CD4-positive, alpha-beta T cell treated with Interleukin-15 for 1 hour (primary cell): ENCODE measurements around the gene SH3PXD2B.
A peak's percentile ranks its signal among the peaks of the same experiment; 100 is the strongest.
"Not testable (repeated sequence)": the region's sequence is repeated elsewhere in the genome, so short reads cannot be mapped to it uniquely, and the experiment has no call there.

Source experiments
- DNase-seq: peaks from one replicate; pipeline ENCODE4 v3.0.0-alpha.2; 2020

The SH3PXD2B gene

DNA sequence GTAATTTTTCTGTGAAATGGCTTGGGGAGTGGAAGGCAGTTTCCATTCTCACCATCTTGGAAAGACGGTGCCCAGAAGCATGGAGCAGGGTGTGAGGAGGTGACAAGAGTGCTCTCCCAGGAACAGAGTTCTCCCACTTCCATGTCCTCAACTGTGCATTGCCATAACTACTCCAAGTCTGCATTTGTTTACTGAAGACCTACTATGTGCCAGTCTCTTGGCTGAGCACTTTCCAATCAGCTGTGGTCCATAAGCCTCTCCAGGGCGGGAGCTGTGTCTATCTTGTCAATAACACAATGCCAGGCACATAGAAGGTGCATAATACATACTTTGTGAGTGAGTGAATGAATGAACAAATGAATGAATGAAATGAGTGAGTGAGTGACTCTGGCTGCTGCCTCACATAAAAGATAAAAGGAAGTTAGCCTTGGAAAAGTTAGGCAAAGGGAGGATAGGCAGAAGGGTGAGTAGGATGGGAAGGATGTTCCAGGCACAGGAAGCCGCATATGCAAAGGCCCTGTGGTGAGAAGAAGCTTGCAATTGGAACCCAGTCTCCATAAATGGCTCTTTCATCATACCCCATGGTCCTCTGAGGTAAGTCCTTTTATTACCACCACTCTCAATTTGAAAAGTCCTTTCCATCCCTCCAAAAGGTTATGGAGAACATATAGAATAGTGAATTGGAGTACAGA lies 31.3 kb upstream of the SH3PXD2B start:
- DNase-seq = no peak

DNA sequence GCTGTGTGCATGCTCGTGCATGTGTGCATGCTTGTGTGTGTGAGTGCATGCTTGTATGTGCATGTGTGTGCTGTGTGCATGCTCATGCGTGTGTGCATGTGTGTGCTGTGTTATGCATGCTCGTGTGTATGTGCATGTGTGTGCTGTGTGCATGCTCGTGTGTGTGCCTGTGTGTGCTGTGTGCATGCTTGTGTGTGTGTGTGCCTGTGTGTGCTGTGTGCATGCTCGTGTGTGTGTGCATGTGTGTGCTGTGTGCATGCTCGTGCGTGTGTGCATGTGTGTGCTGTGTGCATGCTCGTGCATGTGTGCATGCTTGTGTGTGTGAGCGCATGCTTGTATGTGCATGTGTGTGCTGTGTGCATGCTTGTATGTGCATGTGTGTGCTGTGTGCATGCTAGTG lies 30.3 kb upstream of the SH3PXD2B start:
- DNase-seq = no peak

DNA sequence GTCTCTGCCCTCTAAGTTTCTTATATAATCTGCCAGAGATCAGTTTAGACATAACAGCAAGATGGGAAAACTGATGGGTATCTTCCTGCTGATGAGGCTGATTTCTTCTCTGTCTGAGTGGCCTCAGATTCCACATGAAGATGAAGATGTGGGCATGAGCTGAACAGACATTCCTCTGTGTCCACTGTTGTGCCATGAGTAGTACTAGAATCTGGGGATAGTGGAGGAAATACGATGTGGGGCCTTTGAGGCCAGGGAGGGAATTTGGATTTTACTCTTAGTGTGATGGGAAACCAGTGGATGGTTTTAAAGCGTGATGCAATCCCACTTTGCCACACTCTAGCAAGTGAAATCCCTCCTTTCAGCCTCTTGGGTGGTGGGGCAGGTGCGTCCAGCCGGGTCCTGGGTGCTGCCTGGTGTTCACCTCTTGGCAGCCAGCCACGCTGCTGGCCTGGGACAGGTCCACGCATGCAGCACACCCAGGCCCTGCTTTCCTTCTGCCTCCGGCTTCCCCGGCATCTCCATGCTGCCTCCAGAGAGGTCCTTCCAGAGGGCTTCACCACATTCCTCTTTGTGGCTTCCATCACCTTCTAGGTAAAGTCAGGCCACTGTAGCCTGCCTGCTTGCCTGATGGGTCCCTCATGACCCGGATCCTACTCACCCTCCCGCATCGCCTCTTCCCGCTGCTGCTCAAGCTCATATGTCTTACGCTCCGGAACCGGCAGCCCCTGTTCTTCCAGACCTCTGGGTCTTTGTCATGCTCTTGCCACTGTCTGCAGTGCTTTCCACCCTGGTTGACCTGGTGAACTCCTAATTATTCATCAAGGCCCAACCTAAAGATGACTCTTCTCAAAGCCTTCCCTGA lies 28.1 kb upstream of the SH3PXD2B start:
- DNase-seq = no peak

DNA sequence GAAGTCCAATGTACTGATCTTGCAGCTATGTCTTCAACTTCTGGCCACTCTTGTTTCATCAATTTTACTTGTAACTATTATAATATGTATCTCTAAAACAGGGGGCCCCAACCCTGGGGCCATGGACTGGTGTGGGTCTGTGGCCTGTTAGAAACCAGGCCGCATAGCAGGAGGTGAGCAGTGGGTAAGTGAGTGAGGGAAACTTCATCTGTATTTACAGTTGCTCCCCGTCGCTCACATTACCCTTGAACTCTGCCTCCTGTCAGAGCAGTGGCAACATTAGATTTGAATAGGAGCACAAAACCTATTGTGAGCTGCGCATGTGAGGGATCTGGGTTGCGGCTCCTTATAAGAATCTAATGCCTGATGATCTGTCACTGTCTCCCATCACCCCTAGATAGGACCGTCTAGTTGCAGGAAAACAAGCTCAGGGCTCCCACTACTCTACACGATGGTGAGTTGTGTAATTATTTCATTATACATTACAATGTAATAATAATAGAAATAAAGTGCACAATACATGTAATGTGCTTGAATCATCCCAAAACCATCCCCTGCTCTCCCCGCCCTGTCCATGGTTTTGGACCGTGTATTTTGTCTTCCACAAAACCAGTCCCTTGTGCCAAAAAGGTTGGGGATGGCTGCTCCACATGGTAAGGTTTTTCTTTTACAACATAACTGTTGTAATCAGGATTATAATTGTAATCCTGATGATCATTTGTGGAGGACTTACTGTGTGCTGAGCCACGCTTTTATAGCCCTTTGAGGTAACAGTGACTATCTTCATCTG lies 26.9 kb upstream of the SH3PXD2B start:
- no peak for DNase-seq

DNA sequence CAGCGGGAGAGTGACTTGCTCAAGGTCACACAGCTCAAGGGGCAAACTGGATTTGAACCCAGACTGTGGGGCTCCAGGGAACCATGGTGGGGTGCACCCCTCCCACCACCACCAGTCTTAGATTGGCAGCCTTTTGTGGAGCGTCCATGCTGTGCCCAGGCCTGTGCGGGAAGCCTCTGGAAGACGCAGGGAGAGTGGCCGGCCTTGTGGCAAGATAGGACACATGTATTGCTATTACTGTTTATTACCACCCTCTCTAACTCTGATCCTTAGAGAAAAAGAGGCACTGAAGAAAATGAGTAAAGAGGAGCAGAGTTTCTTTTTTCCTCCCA lies 25.4 kb upstream of the SH3PXD2B start:
- DNase-seq = no peak

DNA sequence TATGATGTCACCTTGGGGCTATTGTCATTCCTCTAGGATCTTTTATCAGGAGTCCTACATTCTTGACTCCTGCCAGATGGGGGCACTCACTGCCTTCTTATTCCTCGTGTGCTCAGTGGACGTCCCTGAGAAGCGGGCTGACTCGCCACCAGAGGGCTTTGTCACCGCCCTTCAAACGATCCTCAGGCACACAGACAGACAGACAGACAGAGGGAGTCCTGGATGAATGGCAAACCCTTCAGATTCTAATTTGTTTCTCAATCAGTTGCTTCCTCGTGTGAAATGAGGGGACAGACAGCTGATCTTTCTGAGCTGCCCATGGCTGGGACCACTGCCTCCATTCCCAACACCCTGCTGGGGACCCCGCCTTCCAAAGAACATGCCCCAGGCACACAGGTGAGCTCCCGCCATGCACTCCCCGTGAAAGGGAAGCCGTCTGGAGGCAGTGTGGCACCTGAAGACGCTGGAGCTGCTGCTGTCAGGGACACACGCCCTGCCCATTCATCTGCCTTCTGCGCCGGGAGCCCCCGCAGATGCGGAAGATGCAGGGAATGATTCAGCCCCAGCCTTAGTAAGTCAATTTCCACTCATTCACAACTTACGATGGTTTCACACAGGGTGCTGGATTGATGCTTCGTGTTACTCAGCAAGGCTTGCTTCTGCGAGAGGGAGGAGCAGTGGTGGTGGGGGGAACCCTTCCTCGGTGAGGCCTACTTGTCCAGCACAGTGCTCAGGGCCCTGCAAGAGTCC lies 24.9 kb upstream of the SH3PXD2B start:
- peak; percentile 71 for DNase-seq

DNA sequence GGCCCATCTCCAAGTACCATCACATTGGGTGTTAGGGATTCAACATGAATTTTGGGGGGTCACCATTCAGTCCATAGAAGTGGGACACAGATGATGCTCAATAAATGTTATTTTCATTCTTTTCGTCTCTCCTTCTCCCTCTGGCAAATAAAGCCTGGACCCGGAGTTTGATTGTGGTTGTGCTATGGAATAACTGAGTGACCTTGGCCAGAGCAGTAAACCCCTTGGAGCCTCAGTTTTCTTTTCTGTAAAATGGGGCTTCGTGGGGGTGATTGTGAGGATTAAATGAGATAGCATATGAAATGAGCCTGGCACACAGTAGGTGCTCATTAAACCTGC lies 24.3 kb upstream of the SH3PXD2B start:
- DNase-seq = not testable (repeated sequence)

DNA sequence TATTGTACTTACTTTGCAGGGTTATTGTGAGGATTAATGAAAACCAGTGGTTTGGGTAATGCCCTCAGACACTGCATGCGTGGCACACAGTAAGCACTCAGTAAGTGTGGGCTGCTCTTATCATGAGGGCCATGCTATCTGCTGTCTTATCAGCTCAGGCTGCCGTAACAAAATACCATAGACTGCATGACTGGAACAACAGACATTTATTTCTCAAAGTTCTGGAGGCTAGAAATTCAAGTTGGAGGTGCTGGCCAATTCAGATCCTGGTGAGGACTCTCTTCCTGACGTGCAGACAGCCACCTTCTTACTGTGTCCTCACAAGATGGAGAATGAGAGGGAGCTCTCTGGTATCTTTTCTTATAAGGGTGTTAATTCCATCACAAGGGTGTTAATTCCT lies 23.9 kb upstream of the SH3PXD2B start:
- no peak for DNase-seq

DNA sequence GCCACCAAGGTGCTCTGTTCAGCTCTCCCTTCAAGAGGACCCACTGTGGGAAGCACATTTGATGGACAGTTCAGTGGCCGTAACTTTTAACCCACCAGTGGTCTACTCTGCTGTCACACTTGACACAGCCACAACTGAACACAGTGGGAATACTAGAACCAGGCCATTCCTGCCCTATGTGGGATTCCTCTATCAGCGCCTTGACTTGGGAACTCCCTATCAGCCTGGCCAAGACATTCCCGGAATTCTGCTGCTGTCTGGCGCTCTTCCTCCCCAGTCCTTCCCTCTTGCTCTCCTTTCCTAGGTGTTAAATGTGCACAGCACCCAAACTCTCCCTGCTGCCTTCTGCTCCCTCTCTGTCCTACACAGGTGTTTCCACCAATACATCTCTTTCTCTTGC lies 23.1 kb upstream of the SH3PXD2B start:
- no peak for DNase-seq

DNA sequence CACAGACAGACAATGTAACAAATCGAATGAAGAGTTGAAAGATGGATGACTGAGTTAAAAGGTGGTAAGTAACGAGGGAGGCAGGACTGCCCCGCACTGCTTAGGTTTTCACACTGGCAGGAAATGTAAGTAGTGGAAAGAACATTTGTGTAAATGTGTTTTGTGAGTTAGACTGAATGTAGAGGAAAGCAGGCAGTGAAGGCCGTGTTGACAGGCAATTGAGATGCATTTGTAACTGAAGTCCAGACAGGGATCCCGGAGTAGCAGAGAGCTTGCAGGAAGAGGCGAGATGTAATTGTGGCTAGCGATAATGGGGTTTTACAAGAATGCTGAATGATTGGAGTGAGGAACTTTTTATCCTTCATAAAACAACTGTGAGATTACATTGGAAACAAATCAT lies 20.0 kb upstream of the SH3PXD2B start:
- DNase-seq = no peak

DNA sequence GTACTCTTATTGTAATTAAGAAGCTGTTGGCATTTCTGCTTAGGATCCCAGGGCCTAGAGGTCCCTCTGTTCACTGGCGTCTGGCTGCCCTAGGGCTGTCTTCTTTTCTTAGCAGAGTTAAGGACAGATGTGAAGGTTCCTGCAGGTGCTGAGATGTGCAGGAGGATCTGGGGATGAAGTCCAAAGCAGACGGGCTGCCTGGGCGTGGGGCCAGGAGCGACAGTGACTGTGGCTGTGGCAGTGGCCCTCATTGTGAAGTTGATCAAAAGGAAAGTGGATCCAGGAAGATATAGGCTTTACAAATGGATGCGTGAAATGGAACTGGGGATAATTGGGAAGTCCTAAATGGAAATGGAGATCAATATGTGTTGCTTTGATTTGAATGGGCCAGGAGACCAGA lies 19.1 kb upstream of the SH3PXD2B start:
- DNase-seq = no peak

DNA sequence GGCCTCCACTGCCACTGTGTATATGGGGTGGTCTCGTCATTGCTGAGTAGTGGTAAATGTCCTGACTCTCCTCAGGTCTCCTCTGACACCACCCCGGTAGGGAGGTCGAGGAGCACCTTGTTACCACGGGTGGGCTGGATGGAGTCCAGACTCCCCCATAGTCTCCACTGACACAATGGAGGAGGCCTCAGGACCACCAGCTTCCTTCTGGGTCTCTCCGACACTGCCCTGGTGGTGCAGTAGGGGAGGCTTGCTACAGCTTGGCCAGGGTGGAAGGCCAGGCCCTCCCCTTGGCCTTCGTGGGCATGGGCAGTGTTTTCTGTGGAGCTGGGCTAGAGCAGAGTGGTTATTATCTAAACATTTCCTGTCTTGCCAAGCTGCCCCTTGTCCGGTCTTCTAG lies 15.4 kb upstream of the SH3PXD2B start:
- no peak for DNase-seq

DNA sequence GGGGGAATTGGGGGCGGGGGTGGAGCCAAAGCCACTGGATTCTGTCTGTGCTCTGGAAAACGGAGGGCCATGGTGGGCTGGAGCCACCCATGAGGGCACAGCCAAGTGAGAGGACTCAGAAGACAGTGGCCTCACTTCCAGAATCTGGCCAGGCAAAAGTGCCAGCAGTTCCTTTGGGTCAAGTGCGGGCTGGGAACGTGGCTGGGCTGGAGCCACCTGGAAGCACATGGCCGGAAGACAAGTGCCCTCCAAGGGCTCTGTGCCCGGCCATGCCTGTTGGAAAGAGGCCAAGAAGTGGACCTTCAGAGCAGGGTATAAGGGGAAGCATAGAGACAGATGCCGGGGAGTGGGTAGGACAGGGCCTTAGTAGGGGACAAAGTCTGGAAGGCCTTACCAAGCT lies 11.7 kb upstream of the SH3PXD2B start:
- DNase-seq = no peak

DNA sequence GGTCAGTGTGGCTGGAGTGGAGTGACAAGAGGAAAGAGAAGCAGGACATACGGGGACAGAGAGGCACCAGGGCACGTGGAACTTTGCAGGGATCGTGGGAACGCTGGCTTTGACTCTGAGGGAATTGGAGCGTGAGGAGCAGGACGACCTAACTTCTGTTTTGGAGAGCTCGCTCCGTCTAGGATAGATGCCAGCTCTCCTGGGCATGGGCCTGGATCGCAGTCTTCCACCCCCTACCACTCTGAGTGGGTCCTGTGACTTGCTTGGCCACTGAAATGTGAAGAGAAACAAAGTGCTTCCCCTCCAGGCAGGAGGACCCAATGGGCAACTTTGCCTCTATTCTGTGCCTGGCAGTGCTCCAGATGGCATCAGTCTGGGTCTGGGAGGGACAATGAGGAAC lies 8.7 kb upstream of the SH3PXD2B start:
- DNase-seq = no peak

DNA sequence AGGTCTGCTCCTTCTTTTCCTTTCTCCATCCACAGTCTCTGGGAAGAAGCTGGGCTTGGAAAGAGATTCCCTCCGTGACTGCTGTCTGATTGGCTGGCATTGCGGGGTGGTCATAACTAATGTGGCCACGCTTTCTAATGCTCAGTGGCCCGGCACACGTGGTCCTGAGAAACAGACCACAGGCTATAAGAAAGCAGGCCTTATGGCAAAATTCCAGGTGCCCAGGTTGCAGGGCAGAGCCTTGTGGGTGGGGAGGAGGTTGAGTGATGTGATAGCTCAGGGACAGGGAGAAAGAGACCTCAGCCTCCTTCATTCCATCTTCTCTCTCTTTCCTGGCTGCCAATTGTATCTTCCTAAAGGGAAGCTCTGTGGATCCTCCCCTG lies 5.4 kb upstream of the SH3PXD2B start:
- no peak for DNase-seq

DNA sequence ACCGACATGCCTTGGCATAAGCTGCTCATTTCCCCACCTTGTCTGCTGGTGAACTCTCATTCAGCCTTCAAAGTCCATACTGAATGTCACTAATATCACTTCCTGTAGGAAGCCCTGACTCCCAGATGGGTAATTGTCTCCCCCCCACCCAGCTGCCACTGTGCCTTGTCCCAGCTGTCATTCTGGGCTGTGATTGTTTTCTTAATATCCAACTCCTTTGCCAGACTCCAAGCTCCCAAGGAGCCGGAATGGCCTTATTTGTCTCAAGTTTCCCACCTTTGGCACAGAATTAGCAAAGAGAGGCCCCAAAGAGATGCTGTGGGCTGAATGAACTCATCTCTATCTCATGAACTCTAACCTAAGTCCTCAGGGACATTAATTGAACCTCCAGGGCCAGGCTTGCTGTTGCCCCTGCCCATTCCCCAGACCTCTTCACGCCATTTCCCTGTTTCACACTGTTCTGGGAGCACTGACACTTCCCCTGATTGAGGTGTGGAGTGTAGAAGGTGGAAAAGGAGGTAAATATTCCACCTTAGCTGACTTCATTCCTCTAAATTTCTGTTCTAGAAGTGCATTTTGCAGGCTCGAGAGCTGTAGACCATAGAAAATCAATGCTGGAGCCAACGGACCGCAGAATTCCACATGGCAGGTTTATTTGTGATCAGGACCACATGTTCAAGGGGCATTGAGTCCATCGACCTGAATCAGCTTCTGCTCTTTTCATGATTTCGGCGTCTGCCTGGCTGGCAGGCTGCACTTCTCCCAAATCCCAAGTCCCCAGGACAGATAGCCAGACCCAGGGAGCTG lies 4.9 kb upstream of the SH3PXD2B start:
- DNase-seq = no peak

DNA sequence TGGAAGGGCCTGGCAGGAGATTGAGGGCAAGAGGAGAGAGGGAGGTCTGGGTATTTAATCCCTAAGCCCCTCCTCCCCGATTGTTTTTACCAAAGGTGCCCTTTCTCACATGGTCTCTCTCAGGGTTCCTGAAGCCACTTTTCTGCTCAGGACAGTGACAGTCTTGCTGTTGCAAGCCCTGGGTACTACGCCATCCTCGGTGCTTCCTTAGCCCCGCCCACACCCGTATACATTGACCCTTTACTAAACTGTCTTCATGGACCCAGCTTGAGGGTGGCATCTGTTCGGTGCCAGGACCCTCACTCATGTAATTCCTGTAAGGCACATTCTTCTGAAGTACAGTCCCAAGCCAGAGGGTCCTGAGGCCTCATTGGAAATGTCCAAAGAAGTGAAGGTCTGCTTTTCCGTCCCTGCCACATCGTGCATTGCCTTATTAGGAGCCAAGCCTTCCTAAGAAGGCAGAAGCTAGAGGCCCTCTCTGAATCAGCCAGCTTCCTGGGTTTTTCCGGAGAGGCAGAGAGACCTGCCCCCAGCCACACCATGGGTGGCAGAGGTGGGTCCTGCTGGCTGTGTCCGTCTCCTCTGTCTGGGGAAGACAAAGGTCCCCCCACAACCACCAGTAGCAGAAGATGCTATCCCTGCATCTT lies 1.9 kb upstream of the SH3PXD2B start:
- DNase-seq = no peak

DNA sequence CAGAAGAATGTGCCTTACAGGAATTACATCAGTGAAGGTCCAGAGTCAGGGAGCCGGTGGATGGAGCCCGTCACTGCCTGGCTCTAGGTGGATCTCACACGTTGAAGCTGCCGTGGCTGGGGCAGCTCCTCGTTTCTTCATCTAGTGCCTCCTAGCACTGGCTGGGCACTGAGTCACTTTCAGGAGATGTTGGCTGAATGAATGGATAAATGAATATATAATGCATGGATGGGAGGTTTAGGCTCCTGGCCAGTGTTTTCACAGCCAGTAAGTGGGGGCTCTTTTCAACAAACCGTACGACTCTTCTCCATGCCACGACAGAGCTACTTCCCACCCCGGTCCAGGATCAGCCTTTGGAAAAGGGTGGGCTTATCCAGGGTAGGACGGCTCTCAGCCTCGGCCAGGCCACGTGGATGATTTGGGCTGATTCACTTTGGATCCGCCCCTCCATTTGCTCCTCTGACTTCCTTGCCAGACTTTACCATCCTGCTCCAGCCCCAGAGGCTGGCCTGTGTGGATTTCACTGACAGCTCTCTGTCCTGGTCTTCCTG lies 1.3 kb upstream of the SH3PXD2B start:
- DNase-seq = no peak

DNA sequence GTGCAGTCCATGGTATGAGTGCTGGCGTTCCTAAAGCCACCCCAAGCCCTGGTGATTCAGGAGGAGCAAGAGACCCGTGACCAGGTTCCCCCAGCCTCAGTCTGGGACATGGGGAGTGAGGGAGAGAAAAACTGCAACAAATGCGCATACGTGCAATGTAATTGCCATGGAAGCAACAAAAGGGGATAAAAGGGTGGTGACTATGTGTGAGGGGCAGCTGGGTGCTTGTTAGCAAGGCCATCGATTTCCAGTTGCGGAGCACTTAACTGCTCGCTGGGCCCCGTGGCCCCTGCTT lies 709 bp upstream of the SH3PXD2B start:
- DNase-seq = no peak

DNA sequence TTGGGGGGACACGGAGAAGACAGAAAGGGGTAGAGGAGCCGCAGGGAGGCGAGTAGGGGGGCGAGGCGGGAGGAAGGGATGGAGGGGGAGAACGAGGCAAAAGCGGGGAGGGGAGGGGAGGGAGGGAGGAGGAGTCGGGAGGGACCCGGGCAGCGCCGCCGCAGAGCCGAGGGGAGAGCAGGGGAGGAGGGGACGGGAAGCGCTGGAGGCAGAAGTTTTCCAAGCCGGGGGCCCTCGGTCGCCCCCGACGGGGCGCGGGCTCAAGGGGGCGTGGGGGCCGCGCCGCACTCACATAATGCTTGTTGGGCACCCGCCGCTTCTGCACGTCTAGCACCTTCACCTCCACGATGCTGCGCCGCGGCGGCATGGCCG lies 353 bp downstream of the SH3PXD2B start:
- no peak for DNase-seq

DNA sequence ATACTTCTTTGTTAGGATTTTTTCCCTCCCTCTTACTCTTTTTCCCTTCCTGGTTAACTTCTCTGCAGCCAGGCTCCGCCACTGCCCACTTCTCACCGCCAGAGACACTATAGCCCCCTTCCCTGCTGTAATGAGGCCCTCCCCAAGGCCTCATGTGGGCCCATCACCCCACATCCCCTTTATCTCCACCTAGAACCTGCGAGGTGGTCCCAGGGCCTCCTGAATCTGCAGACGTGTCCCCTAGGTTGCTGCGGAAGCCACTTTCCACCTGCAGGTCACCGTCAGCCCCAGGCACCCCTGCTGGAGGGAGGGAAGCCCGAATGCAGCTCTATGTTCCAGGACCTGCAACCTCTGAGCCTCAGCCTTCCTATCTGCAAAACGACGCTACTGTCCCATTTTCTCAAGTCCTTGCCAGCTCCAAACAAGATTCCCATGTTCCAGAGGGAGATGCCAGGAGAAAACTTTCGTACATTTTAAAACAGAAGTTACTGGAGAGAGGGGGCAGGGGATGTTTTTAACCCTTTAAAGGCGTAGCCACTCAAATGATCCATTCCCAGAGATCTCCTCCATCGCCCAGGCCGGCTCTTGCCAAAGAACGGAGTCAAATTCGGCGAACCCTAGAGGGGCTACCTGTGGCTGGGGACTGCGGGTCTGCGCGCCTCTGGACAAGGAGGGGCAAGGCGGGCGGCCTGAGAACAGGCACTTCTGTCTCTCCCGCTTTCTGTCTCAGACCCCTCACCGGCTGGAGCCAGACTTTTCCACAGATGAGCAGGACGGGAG lies 929 bp downstream of the SH3PXD2B start:
- DNase-seq = no peak
